Measurements from ENCODE around the gene CHRD.
A peak's percentile ranks its signal among the peaks of the same experiment; 100 is the strongest.

GRCh38 chr3:184361532-184361931 is 18.3 kb upstream of the CHRD start, which contains the start of the genes CLCN2 and POLR2H:
- TF ChIP-seq CTCF (IDR thresholded peaks at IDR 0.05), result peak in 1 of 7 experiments; percentile 6
- no peak for TF ChIP-seq POLR2A (IDR thresholded peaks at IDR 0.05)
- peak in 1 of 3 donors; percentile 52 for TF ChIP-seq POLR2AphosphoS5 (IDR thresholded peaks at IDR 0.05)

Measured in stomach (tissue), 4 donors.